ENCODE measurements around the gene ABCA8.

DNA sequence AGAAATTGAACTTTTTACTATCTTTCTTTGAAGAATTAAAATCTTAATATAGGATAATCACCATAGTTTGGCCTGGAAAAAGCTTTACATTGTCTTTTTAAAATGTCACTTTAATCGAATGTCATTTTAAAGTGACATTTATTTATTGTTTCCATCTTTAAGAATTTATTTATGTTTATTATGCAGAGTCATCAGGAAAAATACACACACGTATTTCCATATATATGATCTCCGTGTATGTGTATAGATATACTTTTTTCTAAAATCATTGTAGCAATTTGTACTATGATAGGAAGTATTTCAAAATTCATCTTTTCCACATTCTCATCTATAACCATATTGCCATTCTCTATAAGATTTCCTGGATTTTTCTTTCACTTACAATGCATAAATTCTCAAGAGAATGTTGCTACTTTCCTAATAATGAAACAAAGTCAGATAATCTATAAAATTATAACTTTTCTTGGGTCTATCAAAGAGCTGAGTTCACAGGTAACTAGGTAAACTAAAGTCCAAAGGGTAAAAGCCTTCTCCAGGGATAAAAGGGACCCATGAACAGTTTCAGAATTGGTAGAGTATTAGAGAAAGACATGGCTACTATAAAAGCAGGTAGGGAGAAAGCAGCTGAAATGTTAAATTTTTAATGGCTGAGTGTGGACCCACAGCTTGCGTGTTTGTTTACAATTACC is 11.9 kb downstream of the ABCA8 start:
- no peak for TF ChIP-seq CTCF (IDR thresholded peaks at IDR 0.05)
- TF ChIP-seq POLR2A (IDR thresholded peaks at IDR 0.05) = no peak

Data from thyroid gland (tissue), 4 donors.